Psoas muscle (tissue), 8 donors: ENCODE measurements around the gene LAD1. TPM values are rescaled to one million over a fixed set of nuclear protein-coding genes. Genes with fewer than 3 reads are reported as not detected.
A peak's percentile ranks its signal among the peaks of the same experiment; 100 is the strongest.

Experiments
- ATAC-seq, 4 donors: fragments of 200-7000 bp; cut with Tn5 transposase; one replicate each; pipeline ENCODE4 v1.9.1; 2020; ENCODE audit warnings: moderate library complexity in 3 of 4, mild to moderate bottlenecking in 2 of 4
- DNase-seq, 2 donors: peaks; one replicate each; pipeline ENCODE4 v3.0.0-alpha.2; 2020
- H3K27ac ChIP-seq: fragments of 200-600 bp; one replicate; pipeline ENCODE4 v1.8.0; 2022
- H3K27me3 ChIP-seq, 3 donors: fragments of 200-600 bp in 1 of 3; one replicate each; pipeline versions ENCODE4 v1.6.1 to v1.8.0; 2013 to 2022; ENCODE audit warnings: low read length in 2 of 3, mild to moderate bottlenecking in 2 of 3, moderate library complexity in 1 of 3; ENCODE audit not compliant: insufficient read depth in 3 of 3
- H3K36me3 ChIP-seq, 2 donors: fragments of 200-600 bp in 1 of 2; one replicate each; pipeline versions ENCODE4 v1.6.1 to v1.8.0; 2013 to 2022; ENCODE audit warnings: low read depth in 1 of 2, mild to moderate bottlenecking in 1 of 2, moderate library complexity in 1 of 2; ENCODE audit not compliant: insufficient read depth in 1 of 2
- H3K4me1 ChIP-seq: fragments of 200-600 bp; one replicate; pipeline ENCODE4 v1.8.0; 2022
- H3K4me3 ChIP-seq: fragments of 200-600 bp; one replicate; pipeline ENCODE4 v1.8.0; 2022; ENCODE audit warnings: mild to moderate bottlenecking
- H3K9me3 ChIP-seq: fragments of 200-600 bp; one replicate; pipeline ENCODE4 v1.8.0; 2022
- WGBS, 3 donors: extraction: QIAGEN DNeasy Blood & Tissue Kit; methylation state at CpG; one replicate each; pipeline versions ENCODE4 v1.1.6 to v1.1.7; 2013; 5-methylcytosine and 5-hydroxymethylcytosine counted together
- intact Hi-C, 2 donors: fragments of 100-400 bp; cut with DNase I; formaldehyde crosslinking; loops; one replicate each; pipeline versions ENCODE4 v1.11.0 to v1.14.2; 2022
- polyA plus RNA-seq, 3 donors: library from polyadenylated mRNA; stranded (reverse); fragments of 200-250 nt; gene quantifications; one replicate each; pipeline ENCODE4 v1.2.3, GENCODE V29; 2013
- total RNA-seq, 4 donors: library from RNA; stranded (reverse); fragmentation: NEBNext Ultra II Directional in 2 of 4; extraction: Animal tissue kit (Norgen Biotek cat#: 25700) in 2 of 4; gene quantifications; one replicate each; pipeline versions ENCODE4 v1.2.1 to v1.2.4, GENCODE V29; 2021 to 2023
- TF ChIP-seq, protein P1 (sequence below): fragments of 200-600 bp; IDR thresholded peaks from one replicate; pipeline ENCODE4 v1.8.0; 2022; ENCODE audit warnings: antibody characterized with exemption
- donor health status: healthy with polysubstance abuse.
- donor health status: DM: no; HTN: no; CAD: no; lungs with moderate emphysema.
- donor health status: Bipolar disorder and iron deficiency.
- donor health status: healthy.
- donor health status: DM: yes; HTN: yes; CAD: no.
- donor health status: DM: no; HTN: no; CAD: no.
- donor health status: DM: no; HTN: no; CAD: no.
- donor health status: DM: yes; HTN: yes; CAD: no.

Gene LAD1
- total and polyA plus RNA-seq, 7 donors, result 0.23 to 17.7 (median 5.4) TPM

DNA sequence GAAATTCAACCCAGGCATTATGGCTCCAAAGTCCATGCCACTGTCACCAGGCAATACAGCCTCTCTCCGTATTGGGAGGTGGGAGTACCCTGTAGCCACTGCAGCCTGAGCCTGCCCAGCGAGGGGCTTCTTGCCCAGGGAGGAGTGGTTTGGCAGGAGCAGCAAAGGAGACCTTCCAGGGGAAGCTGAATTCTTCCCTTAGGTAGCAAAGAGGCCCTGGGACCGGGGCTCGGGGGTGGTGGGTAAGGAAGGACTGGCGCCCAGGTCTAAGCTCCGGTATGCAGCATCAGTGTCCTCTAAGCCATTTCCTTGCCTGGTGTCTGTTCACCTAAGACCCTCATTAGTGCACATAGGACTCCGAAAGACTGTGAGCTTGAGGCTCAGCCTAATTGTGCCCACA lies 38.6 kb downstream of the LAD1 start:
- 95 to 96% (median 96%) methylated on average over 7 of the region's 7 CpGs for whole genome bisulfite sequencing, 3 donors
- TF ChIP-seq, protein P1, sequence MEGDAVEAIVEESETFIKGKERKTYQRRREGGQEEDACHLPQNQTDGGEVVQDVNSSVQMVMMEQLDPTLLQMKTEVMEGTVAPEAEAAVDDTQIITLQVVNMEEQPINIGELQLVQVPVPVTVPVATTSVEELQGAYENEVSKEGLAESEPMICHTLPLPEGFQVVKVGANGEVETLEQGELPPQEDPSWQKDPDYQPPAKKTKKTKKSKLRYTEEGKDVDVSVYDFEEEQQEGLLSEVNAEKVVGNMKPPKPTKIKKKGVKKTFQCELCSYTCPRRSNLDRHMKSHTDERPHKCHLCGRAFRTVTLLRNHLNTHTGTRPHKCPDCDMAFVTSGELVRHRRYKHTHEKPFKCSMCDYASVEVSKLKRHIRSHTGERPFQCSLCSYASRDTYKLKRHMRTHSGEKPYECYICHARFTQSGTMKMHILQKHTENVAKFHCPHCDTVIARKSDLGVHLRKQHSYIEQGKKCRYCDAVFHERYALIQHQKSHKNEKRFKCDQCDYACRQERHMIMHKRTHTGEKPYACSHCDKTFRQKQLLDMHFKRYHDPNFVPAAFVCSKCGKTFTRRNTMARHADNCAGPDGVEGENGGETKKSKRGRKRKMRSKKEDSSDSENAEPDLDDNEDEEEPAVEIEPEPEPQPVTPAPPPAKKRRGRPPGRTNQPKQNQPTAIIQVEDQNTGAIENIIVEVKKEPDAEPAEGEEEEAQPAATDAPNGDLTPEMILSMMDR, result no peak
- DNase-seq, result peak in 1 of 2 donors; percentile 38
- ATAC-seq, result no peak
- intact Hi-C loops, result no loop called here
- Histone ChIP-seq H3K4me1 (no peaks in the 10 kb centered on the region), H3K27me3 (no peaks in the 10 kb centered on the region), H3K9me3 (no peaks in the 10 kb centered on the region), H3K27ac (no peak overlapping the region), H3K36me3 (no peaks in the 10 kb centered on the region), H3K4me3 (no peak overlapping the region)

DNA sequence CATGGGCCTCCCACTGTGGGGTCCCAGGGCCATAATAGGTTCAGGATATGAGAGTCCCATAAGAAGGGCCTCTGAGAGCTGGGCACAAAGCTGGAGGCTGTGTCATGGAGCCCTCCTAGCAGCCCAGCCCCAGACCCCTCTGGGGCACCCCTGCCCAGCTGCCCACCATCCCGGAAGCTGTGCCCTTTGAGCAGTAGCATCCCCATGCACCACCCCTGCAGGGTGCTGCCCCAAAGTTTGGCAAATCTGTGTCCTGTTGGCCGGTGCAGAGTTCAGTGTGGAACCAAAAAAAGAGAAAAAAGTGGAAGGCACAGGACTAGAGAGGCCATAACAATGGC lies 39.3 kb downstream of the LAD1 start:
- intact Hi-C loops, result no loop called here
- Histone ChIP-seq H3K36me3 (no peaks in the 10 kb centered on the region), H3K9me3 (no peaks in the 10 kb centered on the region), H3K4me1 (no peaks in the 10 kb centered on the region), H3K27ac (no peak overlapping the region), H3K27me3 (no peaks in the 10 kb centered on the region), H3K4me3 (no peak overlapping the region)
- 83 to 94% (median 92%) methylated on average over 2 of the region's 2 CpGs for WGBS, 3 donors
- TF ChIP-seq, protein P1, result no peak
- DNase-seq, result peak in 1 of 2 donors; percentile 23
- no peak for ATAC-seq

DNA sequence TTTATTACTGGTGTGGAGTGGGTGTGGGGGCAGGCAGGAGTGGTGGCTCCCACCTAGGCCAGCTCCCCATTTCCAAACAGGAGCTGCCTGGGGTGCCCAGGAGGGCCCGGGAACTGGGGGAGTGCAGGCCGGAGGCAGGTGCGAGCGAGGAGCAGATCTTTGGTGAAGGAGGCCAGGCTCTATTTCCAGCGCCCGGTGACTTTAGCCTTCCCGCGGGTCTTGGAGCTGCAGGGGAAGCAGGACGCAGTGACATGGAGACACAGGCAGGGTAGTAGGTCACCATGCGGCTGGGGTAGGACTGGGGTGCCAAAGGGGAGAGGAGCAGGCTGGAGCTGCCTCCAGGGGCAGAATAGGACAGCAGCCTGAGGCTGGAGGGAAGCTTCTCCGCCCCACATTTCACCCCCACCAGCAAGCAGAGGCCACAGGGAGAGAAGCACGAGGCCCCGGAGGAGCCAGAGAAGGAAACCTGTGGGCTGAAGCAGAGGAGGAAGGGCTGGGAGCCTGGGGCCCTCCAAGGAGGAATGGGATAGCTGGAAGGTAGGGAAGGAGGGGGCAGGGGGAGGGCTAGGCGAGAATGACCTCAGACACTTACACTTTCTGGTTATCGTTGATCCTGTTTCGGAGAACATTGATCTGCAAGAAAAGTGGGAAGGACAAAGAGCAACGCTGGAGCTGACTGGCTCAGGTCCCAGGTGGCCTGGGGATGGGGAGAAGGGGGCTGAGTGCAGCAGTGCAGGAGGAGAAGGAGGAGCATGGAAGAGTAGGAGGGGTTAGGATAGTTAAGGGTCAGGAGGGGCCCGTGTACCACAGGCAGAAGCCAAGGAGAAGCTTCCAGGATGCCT lies 39.9 kb downstream of the LAD1 start:
- Histone ChIP-seq H3K36me3 (no peaks in the 10 kb centered on the region), H3K4me3 (no peak overlapping the region), H3K9me3 (no peaks in the 10 kb centered on the region), H3K27me3 (no peaks in the 10 kb centered on the region), H3K27ac (no peak overlapping the region), H3K4me1 (no peaks in the 10 kb centered on the region)
- DNase-seq, result peak in 1 of 2 donors; percentile 44
- intact Hi-C loops, result no loop called here
- ATAC-seq, result no peak
- 87 to 88% (median 88%) methylated on average over 18 of the region's 18 CpGs for WGBS, 3 donors
- TF ChIP-seq, protein P1, result no peak

DNA sequence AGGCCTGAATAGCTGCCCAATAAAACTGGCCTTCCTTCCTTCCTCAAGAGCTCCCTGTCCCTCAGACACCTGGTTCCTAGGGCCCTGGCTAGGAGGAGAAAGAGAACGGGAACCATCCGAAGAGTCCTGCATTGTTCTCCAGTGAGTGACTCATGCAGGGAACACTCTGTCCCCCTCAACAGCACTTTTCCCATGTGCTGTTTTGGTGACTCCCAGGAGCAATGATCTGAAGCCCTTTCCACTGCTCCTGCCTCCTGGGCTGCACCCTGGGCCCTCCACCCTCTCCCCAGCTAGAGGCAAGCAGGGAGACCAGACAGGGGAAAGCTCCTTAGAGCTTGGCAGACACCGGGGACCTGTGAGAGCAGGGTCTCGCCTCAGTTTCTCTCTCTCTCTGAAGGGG lies 40.5 kb downstream of the LAD1 start:
- peak in 1 of 2 donors; percentile 27 for DNase-seq
- no peak overlapping the region for H3K27ac ChIP-seq

More for the DNA sequence above, 40.5 kb downstream of the LAD1 start:
- ATAC-seq, result peak in 2 of 4 donors; percentile 9 to 11
- TF ChIP-seq, protein P1, result no peak
- intact Hi-C loops, result no loop called here
- Histone ChIP-seq H3K4me3 (no peak overlapping the region), H3K36me3 (no peaks in the 10 kb centered on the region), H3K27me3 (no peaks in the 10 kb centered on the region), H3K4me1 (no peaks in the 10 kb centered on the region), H3K9me3 (no peaks in the 10 kb centered on the region)
- 76 to 83% (median 81%) methylated on average over 4 of the region's 4 CpGs for WGBS, 3 donors
